ENCODE results near the gene FRS2.

Gene FRS2

GRCh38 chr12:69467366-69467765, 2.8 kb upstream of the FRS2 start:
- Histone ChIP-seq H2AFZ (ENCODE audit: low read depth) (no peak overlapping the region), H3K79me2 (ENCODE audit: insufficient read depth, low read depth) (peaks cover 18% of the 10 kb centered on the region), H3K4me2 (no peak overlapping the region)

GRCh38 chr12:69468237-69469026, 1.8 kb upstream of the FRS2 start:
- TF ChIP-seq, protein P1, sequence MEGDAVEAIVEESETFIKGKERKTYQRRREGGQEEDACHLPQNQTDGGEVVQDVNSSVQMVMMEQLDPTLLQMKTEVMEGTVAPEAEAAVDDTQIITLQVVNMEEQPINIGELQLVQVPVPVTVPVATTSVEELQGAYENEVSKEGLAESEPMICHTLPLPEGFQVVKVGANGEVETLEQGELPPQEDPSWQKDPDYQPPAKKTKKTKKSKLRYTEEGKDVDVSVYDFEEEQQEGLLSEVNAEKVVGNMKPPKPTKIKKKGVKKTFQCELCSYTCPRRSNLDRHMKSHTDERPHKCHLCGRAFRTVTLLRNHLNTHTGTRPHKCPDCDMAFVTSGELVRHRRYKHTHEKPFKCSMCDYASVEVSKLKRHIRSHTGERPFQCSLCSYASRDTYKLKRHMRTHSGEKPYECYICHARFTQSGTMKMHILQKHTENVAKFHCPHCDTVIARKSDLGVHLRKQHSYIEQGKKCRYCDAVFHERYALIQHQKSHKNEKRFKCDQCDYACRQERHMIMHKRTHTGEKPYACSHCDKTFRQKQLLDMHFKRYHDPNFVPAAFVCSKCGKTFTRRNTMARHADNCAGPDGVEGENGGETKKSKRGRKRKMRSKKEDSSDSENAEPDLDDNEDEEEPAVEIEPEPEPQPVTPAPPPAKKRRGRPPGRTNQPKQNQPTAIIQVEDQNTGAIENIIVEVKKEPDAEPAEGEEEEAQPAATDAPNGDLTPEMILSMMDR (conservative IDR thresholded peaks at IDR 0.05; ENCODE audit: low read depth, low read length) = no peak
- Histone ChIP-seq H3K27me3 (ENCODE audit: insufficient read depth, low read depth) (no peaks in the 10 kb centered on the region), H2AFZ (ENCODE audit: low read depth) (no peak overlapping the region), H4K20me1 (ENCODE audit: insufficient read depth) (peaks cover 10% of the 10 kb centered on the region; the same call in 1 of the 2 replicates), H3K4me2 (no peak overlapping the region), H3K36me3 (ENCODE audit: insufficient read depth) (no peaks in the 10 kb centered on the region; the same call in 1 of the 2 replicates), H3K79me2 (ENCODE audit: insufficient read depth, low read depth) (peaks cover 29% of the 10 kb centered on the region), H3K9ac (no peak overlapping the region), H3K4me3 (IDR thresholded peaks at IDR 0.05; ENCODE audit: insufficient read depth, low read depth, low read length) (no peak overlapping the region), H3K27ac (no peak overlapping the region), H3K4me1 (ENCODE audit: low read depth, poor library complexity, severe bottlenecking) (peaks cover 25% of the 10 kb centered on the region)

More at GRCh38 chr12:69467366-69467765, 2.8 kb upstream of the FRS2 start:
- Histone ChIP-seq H3K27ac (no peak overlapping the region), H3K27me3 (ENCODE audit: insufficient read depth, low read depth) (no peaks in the 10 kb centered on the region), H3K4me3 (IDR thresholded peaks at IDR 0.05; ENCODE audit: insufficient read depth, low read depth, low read length) (no peak overlapping the region), H4K20me1 (ENCODE audit: insufficient read depth) (peaks cover 2% of the 10 kb centered on the region; the same call in 1 of the 2 replicates), H3K9ac (no peak overlapping the region), H3K4me1 (ENCODE audit: low read depth, poor library complexity, severe bottlenecking) (peaks cover 16% of the 10 kb centered on the region), H3K36me3 (ENCODE audit: insufficient read depth) (no peaks in the 10 kb centered on the region)
- TF ChIP-seq, protein P1 (conservative IDR thresholded peaks at IDR 0.05; ENCODE audit: low read depth, low read length) = no peak

- Histone ChIP-seq H3K4me1 (ENCODE audit: low read depth, poor library complexity, severe bottlenecking) (peaks cover 36% of the 10 kb centered on the region), H3K9ac (peak overlapping the region; percentile 93; the same call in 1 of the 2 replicates), H3K27ac (peak overlapping the region; percentile 81), H3K27me3 (ENCODE audit: insufficient read depth, low read depth) (no peaks in the 10 kb centered on the region), H2AFZ (ENCODE audit: low read depth) (peak overlapping the region; percentile 81), H3K4me3 (IDR thresholded peaks at IDR 0.05; ENCODE audit: insufficient read depth, low read depth, low read length) (no peak overlapping the region), H4K20me1 (ENCODE audit: insufficient read depth) (peaks cover 13% of the 10 kb centered on the region; the same call in 1 of the 2 replicates), H3K4me2 (peak overlapping the region; percentile 91), H3K36me3 (ENCODE audit: insufficient read depth) (no peaks in the 10 kb centered on the region; the same call in 1 of the 2 replicates), H3K79me2 (ENCODE audit: insufficient read depth, low read depth) (peaks cover 42% of the 10 kb centered on the region)
- TF ChIP-seq, protein P1 (conservative IDR thresholded peaks at IDR 0.05; ENCODE audit: low read depth, low read length) = no peak
Observed at GRCh38 chr12:69469854-69470188, 367 bp upstream of the FRS2 start.

DNA sequence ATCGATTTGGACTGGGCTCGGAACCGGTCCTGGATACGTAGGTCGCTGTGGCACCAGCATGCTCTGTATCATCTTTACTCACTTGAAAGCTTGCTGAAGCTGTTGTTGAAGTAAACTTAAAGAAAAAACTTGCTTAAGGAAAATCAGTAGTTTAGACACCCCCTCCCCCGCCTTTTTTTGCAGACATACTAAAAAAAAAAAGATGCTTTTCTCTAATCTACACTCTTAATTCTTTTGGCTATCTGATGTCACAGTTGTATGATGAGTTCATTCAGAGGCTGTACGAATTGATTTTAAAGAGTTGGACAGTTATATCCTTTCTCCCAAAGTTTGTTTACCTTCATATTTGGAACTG, 865 bp downstream of the FRS2 start:
- Histone ChIP-seq H2AFZ (ENCODE audit: low read depth) (peak overlapping the region; percentile 81), H3K9ac (peak overlapping the region; percentile 93), H3K4me1 (ENCODE audit: low read depth, poor library complexity, severe bottlenecking) (peaks cover 41% of the 10 kb centered on the region), H4K20me1 (ENCODE audit: insufficient read depth) (peaks cover 18% of the 10 kb centered on the region; the same call in 1 of the 2 replicates), H3K79me2 (ENCODE audit: insufficient read depth, low read depth) (peaks cover 55% of the 10 kb centered on the region), H3K4me2 (peak overlapping the region; percentile 91), H3K4me3 (IDR thresholded peaks at IDR 0.05; ENCODE audit: insufficient read depth, low read depth, low read length) (no peak overlapping the region), H3K36me3 (ENCODE audit: insufficient read depth) (no peaks in the 10 kb centered on the region; the same call in 1 of the 2 replicates), H3K27ac (peak overlapping the region; percentile 81), H3K27me3 (ENCODE audit: insufficient read depth, low read depth) (no peaks in the 10 kb centered on the region)
- TF ChIP-seq, protein P1 (conservative IDR thresholded peaks at IDR 0.05; ENCODE audit: low read depth, low read length) = peak; percentile 29; the same call in 1 of the 2 replicates

Measured in KMS-11 (cell line).